Dermis blood vessel endothelial cell (primary cell): Measurements from ENCODE around the gene ZNF451. TPM values are rescaled to one million over a fixed set of nuclear protein-coding genes. Genes with fewer than 3 reads are reported as not detected.
"Not testable (repeated sequence)": the region's sequence is repeated elsewhere in the genome, so short reads cannot be mapped to it uniquely, and the experiment has no call there.

Source experiments
- DNase-seq: peaks from one replicate; pipeline ENCODE4 v3.0.0; 2010
- total RNA-seq: library from RNA; depleted of rRNA; stranded (reverse); fragments of >200 nt; gene quantifications from 2 replicates; pipeline ENCODE4 v1.2.3, GENCODE V29; 2014

Gene ZNF451, protein sequence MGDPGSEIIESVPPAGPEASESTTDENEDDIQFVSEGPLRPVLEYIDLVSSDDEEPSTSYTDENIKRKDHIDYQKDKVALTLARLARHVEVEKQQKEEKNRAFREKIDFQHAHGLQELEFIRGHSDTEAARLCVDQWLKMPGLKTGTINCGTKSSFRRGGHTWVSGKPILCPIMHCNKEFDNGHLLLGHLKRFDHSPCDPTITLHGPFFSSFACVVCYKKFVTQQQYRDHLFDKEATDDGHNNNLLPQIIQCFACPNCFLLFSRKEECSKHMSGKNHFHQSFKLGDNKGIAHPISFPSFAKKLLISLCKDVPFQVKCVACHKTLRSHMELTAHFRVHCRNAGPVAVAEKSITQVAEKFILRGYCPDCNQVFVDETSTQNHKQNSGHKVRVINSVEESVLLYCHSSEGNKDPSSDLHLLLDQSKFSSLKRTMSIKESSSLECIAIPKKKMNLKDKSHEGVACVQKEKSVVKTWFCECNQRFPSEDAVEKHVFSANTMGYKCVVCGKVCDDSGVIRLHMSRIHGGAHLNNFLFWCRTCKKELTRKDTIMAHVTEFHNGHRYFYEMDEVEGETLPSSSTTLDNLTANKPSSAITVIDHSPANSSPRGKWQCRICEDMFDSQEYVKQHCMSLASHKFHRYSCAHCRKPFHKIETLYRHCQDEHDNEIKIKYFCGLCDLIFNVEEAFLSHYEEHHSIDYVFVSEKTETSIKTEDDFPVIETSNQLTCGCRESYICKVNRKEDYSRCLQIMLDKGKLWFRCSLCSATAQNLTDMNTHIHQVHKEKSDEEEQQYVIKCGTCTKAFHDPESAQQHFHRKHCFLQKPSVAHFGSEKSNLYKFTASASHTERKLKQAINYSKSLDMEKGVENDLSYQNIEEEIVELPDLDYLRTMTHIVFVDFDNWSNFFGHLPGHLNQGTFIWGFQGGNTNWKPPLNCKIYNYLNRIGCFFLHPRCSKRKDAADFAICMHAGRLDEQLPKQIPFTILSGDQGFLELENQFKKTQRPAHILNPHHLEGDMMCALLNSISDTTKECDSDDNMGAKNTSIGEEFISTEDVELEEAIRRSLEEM
- 60.4 and 69.1 TPM in 2 replicates for total RNA-seq

DNA sequence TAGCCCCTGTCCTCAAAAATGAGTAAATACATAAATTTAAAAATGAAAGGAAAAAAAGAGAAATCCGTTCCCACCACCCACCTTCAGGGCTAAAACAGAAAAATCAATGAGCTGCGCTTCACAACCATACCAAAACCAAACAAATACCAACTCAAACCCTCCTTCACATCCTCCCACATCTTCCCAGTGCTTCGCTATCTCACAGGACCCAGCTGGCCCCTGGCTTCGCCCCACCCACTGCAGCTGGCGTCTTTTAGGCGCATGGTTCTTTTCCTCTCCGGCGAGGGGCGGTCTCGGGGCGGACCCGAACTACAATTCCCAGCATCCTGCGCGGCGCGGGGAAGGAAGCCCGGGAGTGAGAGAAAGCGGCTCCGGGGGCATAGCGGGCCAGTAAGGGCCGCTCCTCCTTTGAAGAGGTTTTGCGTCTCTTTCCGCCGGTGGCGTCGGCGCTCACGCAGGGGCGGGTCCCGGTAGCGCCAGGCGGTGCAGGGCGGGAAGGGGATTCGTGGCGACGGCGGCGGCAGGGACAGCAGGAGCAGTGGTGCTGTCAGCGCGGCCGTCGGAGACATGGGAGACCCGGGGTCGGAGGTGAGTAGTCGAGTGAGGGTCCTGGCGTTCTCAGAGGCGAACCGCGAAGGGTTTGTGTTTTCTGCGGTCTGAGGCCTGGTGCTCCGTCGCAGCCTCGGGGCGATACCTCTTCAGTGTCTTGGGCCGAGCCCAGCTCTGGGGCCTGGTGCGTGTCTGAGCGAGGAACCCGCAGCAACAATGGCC is at the start of gene ZNF451:
Gene ZNF451, plus strand, starts transcription at position 502 of the 771 bp plus-strand sequence. Its CDS starts 66 bp downstream, at position 568.
- peak; percentile 98 for DNase-seq

DNA sequence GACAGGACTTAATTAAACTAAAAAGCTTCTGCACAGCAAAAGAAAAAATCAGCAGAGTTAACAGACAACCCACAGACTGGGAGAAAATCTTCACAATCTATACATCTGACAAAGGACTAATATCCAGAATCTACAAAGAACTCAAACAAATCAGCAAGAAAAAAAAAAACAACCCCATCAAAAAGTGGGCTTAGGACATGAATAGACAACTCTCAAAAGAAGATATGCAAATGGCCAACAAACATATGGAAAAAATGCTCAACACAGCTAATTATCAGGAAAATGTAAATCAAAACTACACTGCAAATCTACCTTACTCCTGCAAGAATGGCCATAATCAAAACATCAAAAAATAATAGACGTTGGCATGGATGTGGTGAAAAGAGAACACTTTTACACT is 45.9 kb upstream of the ZNF451 start:
- DNase-seq, result not testable (repeated sequence)

DNA sequence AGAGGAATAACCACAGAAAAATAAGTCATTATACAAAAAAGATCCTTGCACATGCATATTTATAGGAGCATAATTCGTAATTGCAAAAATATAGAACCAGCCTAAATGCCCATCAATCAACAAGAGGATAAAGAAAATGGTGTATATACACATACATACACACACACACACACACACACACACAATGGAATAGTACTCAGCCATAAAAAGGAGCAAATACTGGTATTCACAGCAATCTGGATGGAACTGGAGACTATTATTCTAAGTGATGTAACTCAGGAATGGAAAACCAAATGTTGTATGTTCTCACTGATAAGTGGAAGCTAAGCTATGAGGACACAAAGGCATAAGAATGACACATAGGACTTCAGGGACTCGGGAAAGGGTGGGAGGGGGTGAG is 45.4 kb upstream of the ZNF451 start:
- DNase-seq, result no peak

DNA sequence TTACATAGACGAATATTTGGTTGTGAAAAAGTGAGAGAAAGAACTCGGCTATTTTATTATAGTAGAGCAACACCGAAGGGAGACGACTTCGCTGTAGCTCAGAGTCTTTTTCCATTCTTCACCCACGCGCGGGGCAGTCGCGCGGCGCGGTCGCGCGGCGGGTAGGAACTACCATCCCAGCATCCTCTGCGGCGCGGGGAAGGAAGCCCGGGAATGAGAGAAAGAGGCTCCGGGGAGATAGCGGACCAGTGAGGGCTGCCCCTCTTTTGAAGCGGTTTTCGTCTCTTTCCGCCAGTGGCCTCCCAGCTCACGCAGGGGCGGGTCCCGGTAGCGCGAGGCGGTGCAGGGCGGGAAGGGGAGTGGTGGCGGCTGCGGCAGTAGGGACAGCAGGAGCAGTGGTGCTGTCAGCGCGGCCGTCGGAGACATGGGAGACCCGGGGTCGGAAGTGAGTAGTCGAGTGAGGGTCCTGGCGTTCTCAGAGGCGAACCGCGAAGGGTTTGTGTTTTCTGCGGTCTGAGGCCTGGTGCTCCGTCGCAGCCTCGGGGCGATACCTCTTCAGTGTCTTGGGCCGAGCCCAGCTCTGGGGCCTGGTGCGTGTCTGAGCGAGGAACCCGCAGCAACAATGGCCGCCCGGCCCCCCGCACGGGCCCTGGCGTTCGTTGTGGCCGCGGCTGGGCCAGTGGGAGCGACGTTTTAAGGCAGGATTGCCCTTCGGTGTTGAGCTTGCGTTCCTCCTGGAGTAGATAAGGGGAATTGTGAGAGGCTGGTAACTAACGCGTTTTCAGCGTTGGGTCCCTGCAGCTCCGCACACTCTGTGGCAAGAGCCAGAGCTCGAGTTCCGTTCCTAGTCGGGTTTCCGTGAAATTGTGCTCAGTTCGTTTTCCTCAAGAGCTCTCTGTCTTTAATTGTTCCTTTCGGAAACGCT is 43.4 kb upstream of the ZNF451 start, which contains the start of gene KIAA1586:
Gene KIAA1586, plus strand, starts transcription at position 362 of the 925 bp plus-strand sequence. Its CDS starts 63 bp downstream, at position 425.
- peak; percentile 79 for DNase-seq

DNA sequence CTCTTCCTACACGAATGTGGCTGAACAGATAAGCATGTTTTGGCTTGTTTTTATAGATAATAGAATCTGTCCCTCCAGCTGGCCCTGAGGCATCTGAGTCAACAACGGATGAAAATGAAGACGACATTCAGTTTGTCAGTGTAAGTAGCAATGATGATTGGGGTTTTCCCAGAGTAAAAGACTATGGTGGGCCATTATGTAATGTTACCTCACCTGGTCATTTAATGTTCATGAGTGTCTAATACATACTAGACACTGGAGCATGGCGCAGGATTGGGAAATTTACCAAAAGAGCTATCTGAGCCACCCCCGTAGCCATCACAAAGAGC is 42.8 kb upstream of the ZNF451 start:
- not testable (repeated sequence) for DNase-seq

DNA sequence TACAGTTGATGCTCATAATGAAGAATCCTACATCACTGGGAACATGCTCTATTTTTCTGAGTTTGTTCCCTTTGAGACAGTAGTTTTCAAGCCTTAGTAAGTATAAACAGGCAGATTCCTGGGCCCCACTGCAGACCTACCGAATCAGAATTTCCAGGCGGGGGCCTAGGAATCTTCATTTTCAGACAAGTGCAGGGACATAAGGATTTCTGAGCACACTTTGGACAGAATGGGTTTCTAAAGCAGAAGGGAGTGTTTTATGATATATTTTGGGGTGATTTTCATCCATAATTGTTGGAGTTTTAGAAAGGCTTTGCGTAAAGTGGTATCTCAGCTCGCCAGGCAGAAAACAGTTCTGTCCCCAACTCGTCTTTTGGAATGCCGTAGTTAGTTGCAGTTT is 42.1 kb upstream of the ZNF451 start:
- not testable (repeated sequence) for DNase-seq

DNA sequence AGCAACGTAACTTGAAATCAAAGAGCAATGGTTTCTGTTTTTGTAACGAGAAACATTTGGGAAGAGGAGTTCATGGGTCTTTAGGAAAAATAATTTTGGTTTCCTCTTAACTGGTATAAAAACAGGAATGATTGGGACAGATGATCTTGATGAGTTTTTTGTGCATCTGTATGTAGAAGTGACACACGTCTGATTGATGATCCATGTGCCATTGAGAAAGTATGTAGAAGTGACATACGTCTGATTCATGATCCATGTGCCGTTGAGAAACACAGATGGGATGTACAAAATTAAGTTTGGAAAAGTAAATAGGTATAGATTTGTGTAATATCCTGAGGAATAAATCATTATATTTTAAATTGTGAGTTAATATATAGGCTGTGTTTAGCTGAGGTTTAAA is 41.4 kb upstream of the ZNF451 start:
- no peak for DNase-seq

DNA sequence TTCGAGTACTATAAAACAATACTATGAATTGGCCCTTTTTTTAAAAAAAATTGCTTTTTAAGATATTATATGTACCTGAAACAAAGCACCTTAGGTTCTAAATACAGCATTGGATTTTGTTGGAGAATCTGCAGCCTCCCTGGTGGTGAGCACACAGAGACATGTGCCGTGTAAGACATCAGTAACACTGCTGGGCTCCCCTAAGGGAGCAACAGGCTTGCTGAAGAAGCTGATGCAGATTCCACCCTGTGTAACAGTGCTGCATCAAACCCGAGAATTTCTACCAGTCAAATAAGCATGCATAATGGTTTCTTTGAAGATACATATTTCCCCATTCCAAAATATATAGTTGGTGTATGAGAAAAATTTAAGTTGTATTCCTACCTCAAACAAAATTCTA is 26.1 kb upstream of the ZNF451 start:
- no peak for DNase-seq

DNA sequence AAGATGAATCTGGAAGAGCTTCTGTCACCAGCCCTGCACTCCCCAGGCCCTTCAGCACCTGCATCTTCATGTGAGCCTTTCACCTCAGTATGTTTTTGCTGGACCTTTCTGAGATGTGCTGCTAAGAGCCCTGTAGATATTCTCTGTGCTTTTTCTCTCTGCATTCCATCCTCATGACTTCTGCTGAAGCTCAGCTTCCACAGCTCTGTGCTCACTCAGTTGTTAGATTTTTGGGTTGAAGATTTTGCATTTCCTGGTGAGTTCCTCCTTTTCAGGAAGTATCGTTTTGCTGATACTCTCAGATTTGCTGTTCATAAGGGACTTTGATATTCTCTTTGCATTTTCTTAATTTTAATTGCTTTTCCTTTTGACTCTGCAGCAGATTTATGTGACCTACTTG is 25.2 kb upstream of the ZNF451 start:
- DNase-seq, result no peak

DNA sequence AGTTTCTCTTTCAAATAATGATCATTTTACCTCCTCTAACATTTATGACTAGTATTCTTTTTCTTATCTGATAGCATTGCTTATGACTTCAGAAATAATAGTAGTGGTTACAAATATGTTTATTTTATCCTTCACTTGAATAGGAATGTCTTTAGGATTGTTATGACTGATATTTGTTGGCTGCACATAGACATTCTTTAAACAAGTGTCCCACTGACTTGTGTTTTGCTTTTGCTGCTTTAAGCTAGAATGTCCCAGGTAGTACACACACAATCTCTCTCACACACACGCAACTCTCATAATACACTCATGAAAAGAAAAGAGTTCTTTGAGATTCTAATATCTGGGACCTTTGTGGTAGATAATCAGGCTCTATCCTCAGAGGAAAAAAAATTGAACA is 21.9 kb upstream of the ZNF451 start:
- no peak for DNase-seq

DNA sequence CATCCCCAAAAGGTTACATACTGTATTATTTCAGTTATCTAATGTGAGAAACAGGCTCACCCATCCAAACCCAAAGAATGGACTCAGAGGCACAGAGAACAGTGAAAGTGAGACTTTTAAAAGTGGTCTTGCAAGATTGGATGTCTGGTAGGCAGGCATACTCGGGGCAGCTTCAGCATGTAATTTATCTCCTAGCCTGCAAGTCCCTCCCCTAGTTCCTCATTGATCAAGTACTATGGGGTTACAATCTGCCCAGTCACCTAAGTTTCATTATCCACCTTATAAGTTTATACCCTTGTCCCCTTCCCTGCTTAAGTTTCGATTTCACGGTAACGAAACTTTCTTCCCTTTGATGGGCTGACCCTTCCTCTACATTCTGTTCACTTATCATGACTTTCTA is 20.8 kb upstream of the ZNF451 start:
- no peak for DNase-seq

DNA sequence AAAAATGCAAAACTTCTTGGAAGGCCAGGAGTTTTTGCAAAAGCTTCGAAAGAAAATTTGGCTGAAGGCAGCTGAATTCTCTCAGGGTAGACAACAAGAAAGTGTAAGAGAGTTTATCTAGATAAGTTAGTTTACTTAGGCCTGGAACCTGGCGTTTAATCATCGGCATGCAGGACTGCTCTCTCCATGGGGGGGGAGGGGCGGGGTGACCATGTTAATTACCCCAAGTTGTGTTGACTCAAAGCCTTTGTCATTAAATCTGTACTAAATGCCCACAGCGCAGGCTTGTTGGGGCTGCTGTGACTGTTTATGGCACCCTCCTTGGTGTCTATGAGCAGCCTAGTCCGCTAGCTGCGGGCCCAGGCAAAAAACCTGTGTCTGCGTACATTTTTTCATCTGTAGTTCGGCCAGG is 20.1 kb upstream of the ZNF451 start:
- no peak for DNase-seq

DNA sequence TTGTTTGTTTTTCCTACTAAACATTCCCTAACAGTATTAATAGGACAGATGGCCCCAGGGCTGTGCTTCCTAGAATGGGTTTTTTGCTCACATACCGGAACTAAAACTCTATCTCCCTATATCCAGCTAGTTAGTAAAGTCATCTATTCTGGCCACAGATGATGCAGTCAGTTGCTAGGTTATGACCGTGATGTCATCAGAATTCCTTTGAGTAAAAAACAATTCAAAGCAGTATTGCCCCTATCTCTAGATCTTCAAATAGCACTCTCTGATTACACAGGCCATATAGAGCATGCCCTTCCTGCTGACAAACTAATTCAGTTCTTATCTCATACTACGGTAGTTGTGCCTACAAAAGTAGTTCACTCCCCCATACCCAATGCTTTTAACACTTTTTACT is 17.9 kb upstream of the ZNF451 start:
- no peak for DNase-seq

DNA sequence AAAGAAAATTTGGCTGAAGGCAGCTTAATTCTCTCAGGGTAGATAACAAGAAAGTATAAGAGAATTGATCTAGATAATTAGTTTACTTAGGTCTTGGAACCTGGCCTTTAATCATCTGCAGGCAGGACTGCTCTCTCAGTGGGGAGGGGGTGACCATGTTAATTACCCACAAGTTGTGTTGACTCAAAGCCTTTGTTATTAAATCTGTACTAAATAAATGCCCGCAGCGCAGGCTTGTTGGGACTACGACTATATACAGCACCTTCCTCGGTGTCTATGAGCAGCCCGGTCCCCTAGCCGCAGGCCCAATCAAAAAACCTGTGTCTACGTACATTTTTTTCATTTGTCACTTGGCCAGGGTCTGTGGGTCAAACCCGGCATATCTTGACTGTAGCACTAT is 15.6 kb upstream of the ZNF451 start:
- no peak for DNase-seq

DNA sequence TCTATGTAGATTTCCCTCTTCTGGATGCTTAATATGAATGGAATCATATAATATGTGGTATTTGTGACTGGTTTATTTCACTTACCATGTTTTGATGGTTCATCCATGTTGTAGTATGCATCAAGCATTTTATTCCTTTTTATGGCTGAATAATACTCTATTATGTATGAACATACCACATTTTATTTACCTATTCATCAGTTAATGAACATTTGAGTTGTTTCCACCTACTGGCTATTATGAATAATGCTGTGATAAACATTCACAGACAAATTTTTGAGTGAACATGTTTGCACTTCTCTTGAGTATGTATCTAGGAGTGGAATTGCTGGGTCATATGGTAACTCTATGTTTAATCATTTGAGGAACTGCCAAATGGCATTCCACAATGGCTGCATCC is 14.9 kb upstream of the ZNF451 start:
- no peak for DNase-seq

DNA sequence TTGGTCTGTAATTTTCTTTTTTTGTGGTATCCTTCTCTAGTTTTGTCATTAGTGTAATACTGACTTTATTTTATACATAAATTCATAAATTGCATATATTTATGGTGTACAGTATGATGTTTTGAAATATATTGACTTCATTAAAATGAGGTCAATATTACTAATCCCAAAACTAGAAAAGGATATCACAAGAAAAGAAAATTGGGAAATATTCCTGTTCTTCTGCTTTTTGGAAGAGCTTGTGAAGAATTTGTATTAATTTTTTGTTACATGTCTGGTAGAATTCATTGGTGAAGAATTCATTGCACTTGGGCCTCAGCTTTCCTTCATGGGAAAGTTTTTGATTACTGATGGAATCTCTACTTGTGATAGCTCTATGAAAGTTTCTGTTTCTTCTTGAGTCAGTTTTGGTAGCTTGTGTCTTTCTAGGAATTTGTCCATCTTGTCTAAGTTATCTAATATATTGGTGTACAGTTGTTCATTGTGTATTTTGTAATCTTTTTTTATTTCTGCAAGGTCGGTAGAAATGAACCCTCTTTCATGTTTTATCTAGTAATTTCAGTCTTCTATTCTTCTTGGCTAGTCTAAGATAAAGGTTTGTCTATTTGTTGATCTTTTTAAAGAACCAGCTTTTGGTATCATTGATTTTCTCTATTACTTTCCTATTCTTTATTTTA is 11.3 kb upstream of the ZNF451 start:
- DNase-seq, result no peak

DNA sequence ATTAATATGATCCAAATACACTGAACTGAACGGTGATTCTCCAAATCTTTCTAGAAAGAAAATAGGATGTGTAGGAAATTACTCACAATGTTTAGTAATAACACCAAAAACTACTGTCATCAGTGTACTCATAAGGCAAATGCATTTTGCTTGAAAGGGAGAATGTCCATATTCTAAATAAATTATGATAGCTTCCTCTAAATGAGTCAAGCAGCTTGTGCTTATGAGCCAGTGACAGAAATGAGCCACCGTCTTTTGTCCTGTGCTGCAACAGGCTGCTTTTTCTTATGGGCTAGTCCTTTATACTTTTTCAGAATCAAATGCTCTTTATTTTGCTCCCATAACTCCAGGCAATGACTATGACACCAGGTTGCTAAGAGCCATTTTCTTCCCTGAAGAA is 4.5 kb upstream of the ZNF451 start:
- DNase-seq, result peak; percentile 10

DNA sequence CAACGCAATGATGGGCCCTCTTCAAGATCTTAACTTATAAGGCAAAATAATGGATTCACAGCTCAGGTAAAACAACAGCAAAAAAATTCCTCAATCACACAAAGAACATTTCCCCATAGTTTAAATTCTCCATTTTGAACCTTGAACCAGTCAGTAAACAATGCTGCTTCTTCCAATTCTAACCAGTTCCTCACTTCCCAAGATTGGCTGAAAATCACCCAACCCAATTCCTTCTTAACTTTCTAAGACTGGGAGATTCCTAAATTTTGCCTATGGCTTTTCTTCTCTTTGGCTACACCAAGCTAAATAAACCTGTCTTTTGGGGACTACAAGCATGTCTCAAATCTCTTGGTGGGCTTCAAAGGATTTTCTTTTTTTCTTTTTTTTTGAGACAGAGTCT is 3.1 kb upstream of the ZNF451 start:
- DNase-seq, result no peak

DNA sequence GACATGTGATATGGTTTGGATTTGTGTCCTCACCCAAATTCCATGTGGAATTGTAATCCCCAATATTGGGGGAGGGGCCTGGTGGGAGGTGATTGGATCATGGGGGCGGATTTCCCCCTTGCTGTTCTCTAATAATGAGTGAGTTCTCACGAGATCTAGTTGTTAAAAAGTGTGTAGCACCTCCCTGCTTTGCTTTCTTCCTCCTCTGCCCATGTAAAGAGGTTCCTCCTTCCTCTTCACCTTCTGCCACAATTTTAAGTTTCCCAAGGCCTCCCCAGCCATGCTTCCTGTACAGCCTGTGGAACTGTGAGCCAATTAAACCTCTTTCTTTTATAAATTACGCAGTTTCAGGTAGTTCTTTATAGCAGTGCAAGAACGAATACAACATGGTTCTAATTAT is 2.1 kb upstream of the ZNF451 start:
- no peak for DNase-seq

DNA sequence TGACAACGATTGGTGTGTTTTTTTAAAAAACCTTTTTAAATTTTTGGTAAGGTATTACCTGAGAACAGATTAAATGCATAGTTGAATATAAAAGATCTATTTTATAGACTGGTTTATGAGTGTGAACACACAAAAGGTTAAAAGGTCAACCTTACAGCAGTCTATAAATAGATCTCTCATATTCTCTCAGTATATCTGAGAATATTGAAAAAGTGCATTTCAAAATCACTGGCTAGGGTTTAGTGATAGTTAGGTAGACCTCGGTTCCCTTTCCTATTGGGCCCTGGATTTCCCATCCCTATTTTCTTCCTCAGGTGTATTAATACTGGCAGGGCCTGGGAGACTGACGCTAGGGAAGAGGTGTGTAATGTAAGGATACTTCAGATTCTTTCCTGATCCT is 723 bp upstream of the ZNF451 start:
- DNase-seq, result no peak
